NCI-H146 treated with DMSO at 0.1 percent for 48 hours (cell line): ENCODE measurements around the gene SPSB3.
A peak's percentile ranks its signal among the peaks of the same experiment; 100 is the strongest.

ENCODE experiments used
- DNase-seq: peaks from one replicate; lab custom pipeline; 2025; ENCODE audit not compliant: unreplicated experiment; lab: John Stamatoyannopoulos, UW

The SPSB3 gene

GRCh38 chr16:1782408-1783264 lies at the start of gene SPSB3, which contains the start of gene NUBP2:
SPSB3 (minus strand) TSS chr16:1782571; CDS start chr16:1781483, 1,088 bp downstream.
NUBP2 (plus strand) TSS chr16:1782960; CDS start chr16:1783021, 61 bp downstream.
- DNase-seq = peak; percentile 99

- DNase-seq = no peak
These were observed 49.1 kb upstream of the SPSB3 start for GRCh38 chr16:1831186-1832075.

GRCh38 chr16:1830213-1830612 lies 47.8 kb upstream of the SPSB3 start:
- no peak for DNase-seq

- DNase-seq = no peak
These were observed 46.5 kb upstream of the SPSB3 start for GRCh38 chr16:1828645-1829410.

GRCh38 chr16:1826691-1827573 lies 44.6 kb upstream of the SPSB3 start, which contains the start of the genes FAHD1 and HAGH:
FAHD1 (plus strand) TSS chr16:1827206; CDS start chr16:1827239, 33 bp downstream.
HAGH (minus strand) TSS chr16:1826825; CDS start chr16:1826787, 38 bp downstream.
- peak; percentile 89 for DNase-seq

GRCh38 chr16:1825864-1826690 lies 43.7 kb upstream of the SPSB3 start:
- no peak for DNase-seq

GRCh38 chr16:1825381-1825863 lies 43.1 kb upstream of the SPSB3 start:
- DNase-seq = no peak

- DNase-seq = no peak
These were observed 41.5 kb upstream of the SPSB3 start for GRCh38 chr16:1823821-1824220.

GRCh38 chr16:1822801-1823200 lies 40.4 kb upstream of the SPSB3 start:
- DNase-seq = no peak

- DNase-seq = no peak
These were observed 39.7 kb upstream of the SPSB3 start for GRCh38 chr16:1821861-1822611.

GRCh38 chr16:1820946-1821290 lies 38.5 kb upstream of the SPSB3 start:
- no peak for DNase-seq

- no peak for DNase-seq
These were observed 38.0 kb upstream of the SPSB3 start for GRCh38 chr16:1820096-1820945.

GRCh38 chr16:1819611-1820010 lies 37.2 kb upstream of the SPSB3 start:
- DNase-seq = no peak

GRCh38 chr16:1818873-1819525 lies 36.6 kb upstream of the SPSB3 start:
- no peak for DNase-seq

- no peak for DNase-seq
These were observed 36.0 kb upstream of the SPSB3 start for GRCh38 chr16:1818204-1818872.

- DNase-seq = no peak
These were observed 35.3 kb upstream of the SPSB3 start for GRCh38 chr16:1817716-1818115.
